ENCODE data around the gene RNF138. TPM values are rescaled to one million over a fixed set of nuclear protein-coding genes. Genes with fewer than 3 reads are reported as not detected.

RNF138 gene
- total RNA-seq, 4 donors from 2014 or later = 18.3 to 32.2 (median 28.5) TPM

- intact Hi-C loops (cut with DNase I; ENCODE audit: low total_unique reads) (no loop called here), in situ Hi-C loops (cut with MboI; ENCODE audit: low pct_ligation_motif_present in 1 of 4, low pct_unique_long_range_greater_than_20kb in 1 of 4, low sequenced_read_pairs in 3 of 4) (no loop called here)
- Histone ChIP-seq H3K27me3 (no peaks in the 10 kb centered on the region), H3K9me3 (no peaks in the 10 kb centered on the region), H3K36me3 (peaks cover 0 to 24% (median 2%) of the 10 kb centered on the region in 4 donors), H3K4me1 (no peaks in the 10 kb centered on the region), H3K27ac (no peak overlapping the region), H3K4me3 (no peak overlapping the region)
- DNase-seq = no peak
- TF ChIP-seq POLR2AphosphoS5 (IDR thresholded peaks at IDR 0.05) (no peak), CTCF (IDR thresholded peaks at IDR 0.05) (no peak), EP300 (IDR thresholded peaks at IDR 0.05; ENCODE audit: low read depth) (no peak), POLR2A (IDR thresholded peaks at IDR 0.05) (no peak)
- 89 to 97% methylated on average over 3 of the region's 3 CpGs for WGBS, 2 donors (ENCODE audit: low coverage in 1 of 2)
These were observed 18.3 kb downstream of the RNF138 start for GRCh38 chr18:32110005-32110404.

- no peak for DNase-seq
- Histone ChIP-seq H3K27ac (no peak overlapping the region), H3K4me3 (no peak overlapping the region), H3K36me3 (peaks cover 0 to 29% (median 2%) of the 10 kb centered on the region in 4 donors), H3K9me3 (no peaks in the 10 kb centered on the region), H3K27me3 (no peaks in the 10 kb centered on the region), H3K4me1 (no peaks in the 10 kb centered on the region)
- intact Hi-C loops (cut with DNase I; ENCODE audit: low total_unique reads) (no loop called here), in situ Hi-C loops (cut with MboI; ENCODE audit: low pct_ligation_motif_present in 1 of 4, low pct_unique_long_range_greater_than_20kb in 1 of 4, low sequenced_read_pairs in 3 of 4) (no loop called here)
- 71 to 77% methylated on average over 3 of the region's 3 CpGs for WGBS, 2 donors (ENCODE audit: low coverage in 1 of 2)
- TF ChIP-seq POLR2A (IDR thresholded peaks at IDR 0.05) (no peak), POLR2AphosphoS5 (IDR thresholded peaks at IDR 0.05) (no peak), EP300 (IDR thresholded peaks at IDR 0.05; ENCODE audit: low read depth) (no peak), CTCF (IDR thresholded peaks at IDR 0.05) (no peak)
These were observed 20.0 kb downstream of the RNF138 start for GRCh38 chr18:32111706-32112105.

GRCh38 chr18:32112826-32113225, 21.2 kb downstream of the RNF138 start:
- no peak for TF ChIP-seq EP300 (IDR thresholded peaks at IDR 0.05; ENCODE audit: low read depth)
- no peak for TF ChIP-seq POLR2A (IDR thresholded peaks at IDR 0.05)
- no peak for TF ChIP-seq POLR2AphosphoS5 (IDR thresholded peaks at IDR 0.05)
- TF ChIP-seq CTCF (IDR thresholded peaks at IDR 0.05) = no peak
- H3K36me3 ChIP-seq = peaks cover 0 to 36% (median 2%) of the 10 kb centered on the region in 4 donors
- no peaks in the 10 kb centered on the region for H3K9me3 ChIP-seq
- H3K4me3 ChIP-seq = no peak overlapping the region
- no peaks in the 10 kb centered on the region for H3K27me3 ChIP-seq
- no peaks in the 10 kb centered on the region for H3K4me1 ChIP-seq
- no peak for DNase-seq
- 89 to 90% methylated on average over 4 of the region's 4 CpGs for WGBS, 2 donors (ENCODE audit: low coverage in 1 of 2)
- intact Hi-C loops (cut with DNase I; ENCODE audit: low total_unique reads) (no loop called here), in situ Hi-C loops (cut with MboI; ENCODE audit: low pct_ligation_motif_present in 1 of 4, low pct_unique_long_range_greater_than_20kb in 1 of 4, low sequenced_read_pairs in 3 of 4) (no loop called here)
- no peak overlapping the region for H3K27ac ChIP-seq

- DNase-seq = no peak
- H3K27ac ChIP-seq = no peak overlapping the region
- intact Hi-C loops (cut with DNase I; ENCODE audit: low total_unique reads) (no loop called here), in situ Hi-C loops (cut with MboI; ENCODE audit: low pct_ligation_motif_present in 1 of 4, low pct_unique_long_range_greater_than_20kb in 1 of 4, low sequenced_read_pairs in 3 of 4) (no loop called here)
- H3K4me3 ChIP-seq = no peak overlapping the region
- no peaks in the 10 kb centered on the region for H3K9me3 ChIP-seq
- no peaks in the 10 kb centered on the region for H3K4me1 ChIP-seq
- 91 to 93% methylated on average over 4 of the region's 4 CpGs for WGBS, 2 donors (ENCODE audit: low coverage in 1 of 2)
- H3K27me3 ChIP-seq = no peaks in the 10 kb centered on the region
- TF ChIP-seq POLR2AphosphoS5 (IDR thresholded peaks at IDR 0.05) (no peak), CTCF (IDR thresholded peaks at IDR 0.05) (no peak), EP300 (IDR thresholded peaks at IDR 0.05; ENCODE audit: low read depth) (no peak), POLR2A (IDR thresholded peaks at IDR 0.05) (no peak)
- peaks cover 0 to 48% (median 2%) of the 10 kb centered on the region in 4 donors for H3K36me3 ChIP-seq
These were observed 22.7 kb downstream of the RNF138 start for GRCh38 chr18:32114293-32114942.

Data from transverse colon (tissue), 4 donors.